GM12878 (cell line): ENCODE results near the gene MSH5. TPM values are rescaled to one million over a fixed set of nuclear protein-coding genes. Genes with fewer than 3 reads are reported as not detected.

Experiments
- ASH2L ChIP-seq: fragments of 300-600, 200-600 bp; sonication (generic); IDR thresholded peaks from 2 replicates; pipeline ENCODE4 v1.6.1; 2017; ENCODE audit warnings: low read depth, mild to moderate bottlenecking, borderline replicate concordance
- BACH1 ChIP-seq: fragments of 450-650 bp; IDR thresholded peaks from 2 replicates; pipeline ENCODE4 v1.6.1; 2017; ENCODE audit warnings: mild to moderate bottlenecking, borderline replicate concordance
- BMI1 ChIP-seq: fragments of 450-650 bp; IDR thresholded peaks from 2 replicates; pipeline ENCODE4 v1.6.1; 2016; ENCODE audit warnings: mild to moderate bottlenecking, moderate library complexity, borderline replicate concordance
- ETV6 ChIP-seq, 2 experiments: fragments of 450-650 bp in 1 of 2; IDR thresholded peaks in 1 of 2; conservative IDR thresholded peaks in 1 of 2; 2 replicates each; pipeline ENCODE4 v1.6.1; 2014; ENCODE audit warnings: antibody characterized with exemption in 1 of 2, borderline replicate concordance in 1 of 2, low read depth in 1 of 2, mild to moderate bottlenecking in 1 of 2, moderate library complexity in 1 of 2
- FOS ChIP-seq: IDR thresholded peaks from 3 replicates; pipeline ENCODE4 v1.6.1; 2011; ENCODE audit warnings: borderline replicate concordance; ENCODE audit not compliant: insufficient read length; ENCODE audit errors: extremely low read depth
- FOXK2 ChIP-seq: fragments of 450-650 bp; IDR thresholded peaks from 2 replicates; pipeline ENCODE4 v1.6.1; 2017; ENCODE audit warnings: mild to moderate bottlenecking, moderate library complexity
- FOXM1 ChIP-seq: IDR thresholded peaks from 2 replicates; pipeline ENCODE4 v1.6.1; 2012; ENCODE audit warnings: low read depth, mild to moderate bottlenecking, inconsistent platforms, low read length, moderate library complexity
- HDGF ChIP-seq: fragments of 450-650 bp; IDR thresholded peaks from 2 replicates; pipeline ENCODE4 v1.6.1; 2016; ENCODE audit warnings: antibody characterized with exemption
- IKZF2 ChIP-seq, 2 experiments: fragments of 450-650 bp; IDR thresholded peaks; 2 replicates each; pipeline ENCODE4 v1.6.1; 2017; ENCODE audit warnings: mild to moderate bottlenecking in 2 of 2, moderate library complexity in 2 of 2
- JUNB ChIP-seq: IDR thresholded peaks from 2 replicates; pipeline ENCODE4 v1.6.1; 2016; ENCODE audit warnings: antibody characterized with exemption, mild to moderate bottlenecking
- MEF2A ChIP-seq: IDR thresholded peaks from 2 replicates; pipeline ENCODE4 v1.6.1; 2011; ENCODE audit warnings: low read depth, mild to moderate bottlenecking, low read length, moderate library complexity; ENCODE audit not compliant: insufficient read depth
- NFIC ChIP-seq: IDR thresholded peaks from 2 replicates; pipeline ENCODE4 v1.6.1; 2012; ENCODE audit warnings: low read depth, mild to moderate bottlenecking, inconsistent platforms, low read length, moderate library complexity
- NRF1 ChIP-seq: conservative IDR thresholded peaks from 2 replicates; pipeline ENCODE4 v1.6.1; 2011; ENCODE audit warnings: mild to moderate bottlenecking, low read depth, low read length, improper control_type of control experiment
- POLR2AphosphoS2 ChIP-seq: IDR thresholded peaks from 2 replicates; pipeline ENCODE4 v1.6.1; 2011; ENCODE audit warnings: low read depth, mild to moderate bottlenecking, low read length, improper control_type of control experiment, moderate library complexity
- POU2F2 ChIP-seq: IDR thresholded peaks from 3 replicates; pipeline ENCODE4 v1.6.1; 2011; ENCODE audit warnings: low read depth, mild to moderate bottlenecking, low read length, borderline replicate concordance
- RBBP5 ChIP-seq: fragments of 200-600 bp; sonication (generic); conservative IDR thresholded peaks from 2 replicates; pipeline ENCODE4 v1.6.1; 2016
- RUNX3 ChIP-seq: IDR thresholded peaks from 2 replicates; pipeline ENCODE4 v1.6.1; 2012; ENCODE audit warnings: low read length, inconsistent platforms
- SMAD5 ChIP-seq: IDR thresholded peaks from 2 replicates; pipeline ENCODE4 v1.6.1; 2016; ENCODE audit warnings: antibody characterized with exemption, low read depth
- SMARCA5 ChIP-seq: fragments of 450-650 bp; IDR thresholded peaks from 2 replicates; pipeline ENCODE4 v1.6.1; 2017; ENCODE audit warnings: mild to moderate bottlenecking
- SMC3 ChIP-seq: IDR thresholded peaks from 2 replicates; pipeline ENCODE4 v1.6.1; 2011; ENCODE audit warnings: low read length, improper control_type of control experiment, borderline replicate concordance
- SREBF1 ChIP-seq: IDR thresholded peaks from 2 replicates; pipeline ENCODE4 v1.6.1; 2012; ENCODE audit warnings: mild to moderate bottlenecking, low read length
- SUPT20H ChIP-seq: IDR thresholded peaks from 2 replicates; pipeline ENCODE4 v1.6.1; 2011; ENCODE audit warnings: low read depth, mild to moderate bottlenecking, low read length, moderate library complexity, borderline replicate concordance; ENCODE audit not compliant: control insufficient read depth
- WRNIP1 ChIP-seq: IDR thresholded peaks from 2 replicates; pipeline ENCODE4 v1.6.1; 2011; ENCODE audit warnings: low read depth, low read length, improper control_type of control experiment, borderline replicate concordance
- polyA plus RNA-seq, 11 experiments: library from polyadenylated mRNA; depleted of rRNA in 4 of 11; unstranded in 6 of 11; stranded (reverse) in 5 of 11; fragments of >200 nt; fragmentation: Nextera tagmentation in 4 of 11; fragmentation: Illumina TruSeq in 1 of 11; extraction: Ambion mirVana in 4 of 11; extraction: Trizol in 1 of 11; gene quantifications; 1 replicate in 1 of 11; 2 replicates in 10 of 11; pipeline versions ENCODE4 v1.2.1 to v1.2.3, GENCODE V29; 2011 to 2016; ENCODE audit warnings: inconsistent platforms in 2 of 11, missing spikeins in 2 of 11, low read depth in 1 of 11
- total RNA-seq, 4 experiments: library from RNA; depleted of rRNA in 3 of 4; stranded (reverse); fragments of >200 nt in 3 of 4; fragmentation: Illumina TruSeq in 1 of 4; extraction: Trizol in 1 of 4; gene quantifications; 2 replicates each; pipeline versions ENCODE4 v1.2.1 to v1.2.3, GENCODE V29; 2013 to 2021
- TF ChIP-seq, protein P1 (sequence below): fragments of 450-650 bp; IDR thresholded peaks from 2 replicates; pipeline ENCODE4 v1.6.1; 2017; ENCODE audit warnings: mild to moderate bottlenecking, low read depth, inconsistent platforms; ENCODE audit not compliant: poor library complexity, severe bottlenecking
- TF ChIP-seq, protein P2 (sequence below), 3 experiments: IDR thresholded peaks in 2 of 3; conservative IDR thresholded peaks in 1 of 3; 2 replicates each; pipeline ENCODE4 v1.5.1; 2011; ENCODE audit warnings: low read depth in 3 of 3, low read length in 3 of 3, mild to moderate bottlenecking in 3 of 3, control low read depth in 2 of 3, moderate library complexity in 2 of 3, inconsistent platforms in 1 of 3, mixed read lengths in 1 of 3; ENCODE audit not compliant: control insufficient read depth in 2 of 3, insufficient read depth in 1 of 3; ENCODE audit errors: extremely low read depth in 1 of 3
- TF ChIP-seq, protein P3 (sequence below): IDR thresholded peaks from 2 replicates; pipeline ENCODE4 v1.6.1; 2012; ENCODE audit warnings: low read length, inconsistent platforms

Gene MSH5
- total and polyA plus RNA-seq, 10 of the 15 experiments (the other 5 are each of a cell fraction or from before 2014, with no cell fraction given), result 9.1 to 52.7 (median 30.0) TPM

DNA sequence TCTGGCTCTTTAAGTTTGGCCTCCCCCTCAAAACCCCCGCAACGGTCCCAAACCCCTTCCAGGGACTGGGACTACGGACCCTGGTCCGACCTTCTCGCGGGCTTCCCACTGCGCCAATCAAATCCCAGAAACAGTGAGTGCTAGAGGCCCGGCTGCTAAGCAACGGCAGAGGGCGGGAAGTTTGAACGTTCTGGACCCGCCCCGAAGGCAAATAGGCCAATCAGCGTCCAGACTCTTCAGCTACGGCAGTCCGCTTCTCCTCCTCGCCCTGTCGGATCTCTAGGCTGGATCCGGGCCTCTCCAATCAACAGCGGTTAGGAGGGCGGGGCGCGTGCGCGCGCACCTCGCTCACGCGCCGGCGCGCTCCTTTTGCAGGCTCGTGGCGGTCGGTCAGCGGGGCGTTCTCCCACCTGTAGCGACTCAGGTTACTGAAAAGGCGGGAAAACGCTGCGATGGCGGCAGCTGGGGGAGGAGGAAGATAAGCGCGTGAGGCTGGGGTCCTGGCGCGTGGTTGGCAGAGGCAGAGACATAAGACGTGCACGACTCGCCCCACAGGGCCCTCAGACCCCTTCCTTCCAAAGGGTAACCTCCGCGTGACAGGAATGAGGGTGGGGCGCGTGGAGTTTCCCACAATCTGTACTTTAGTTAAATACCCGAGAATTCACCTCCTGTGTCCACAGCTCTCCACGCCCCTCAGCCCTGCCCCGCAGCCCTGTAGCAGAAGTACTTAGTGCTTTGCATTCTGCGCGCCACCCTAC lies at the start of gene MSH5 (continued):
- TF ChIP-seq, protein P1, sequence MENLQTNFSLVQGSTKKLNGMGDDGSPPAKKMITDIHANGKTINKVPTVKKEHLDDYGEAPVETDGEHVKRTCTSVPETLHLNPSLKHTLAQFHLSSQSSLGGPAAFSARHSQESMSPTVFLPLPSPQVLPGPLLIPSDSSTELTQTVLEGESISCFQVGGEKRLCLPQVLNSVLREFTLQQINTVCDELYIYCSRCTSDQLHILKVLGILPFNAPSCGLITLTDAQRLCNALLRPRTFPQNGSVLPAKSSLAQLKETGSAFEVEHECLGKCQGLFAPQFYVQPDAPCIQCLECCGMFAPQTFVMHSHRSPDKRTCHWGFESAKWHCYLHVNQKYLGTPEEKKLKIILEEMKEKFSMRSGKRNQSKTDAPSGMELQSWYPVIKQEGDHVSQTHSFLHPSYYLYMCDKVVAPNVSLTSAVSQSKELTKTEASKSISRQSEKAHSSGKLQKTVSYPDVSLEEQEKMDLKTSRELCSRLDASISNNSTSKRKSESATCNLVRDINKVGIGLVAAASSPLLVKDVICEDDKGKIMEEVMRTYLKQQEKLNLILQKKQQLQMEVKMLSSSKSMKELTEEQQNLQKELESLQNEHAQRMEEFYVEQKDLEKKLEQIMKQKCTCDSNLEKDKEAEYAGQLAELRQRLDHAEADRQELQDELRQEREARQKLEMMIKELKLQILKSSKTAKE, result no peak
- TF ChIP-seq, protein P2, sequence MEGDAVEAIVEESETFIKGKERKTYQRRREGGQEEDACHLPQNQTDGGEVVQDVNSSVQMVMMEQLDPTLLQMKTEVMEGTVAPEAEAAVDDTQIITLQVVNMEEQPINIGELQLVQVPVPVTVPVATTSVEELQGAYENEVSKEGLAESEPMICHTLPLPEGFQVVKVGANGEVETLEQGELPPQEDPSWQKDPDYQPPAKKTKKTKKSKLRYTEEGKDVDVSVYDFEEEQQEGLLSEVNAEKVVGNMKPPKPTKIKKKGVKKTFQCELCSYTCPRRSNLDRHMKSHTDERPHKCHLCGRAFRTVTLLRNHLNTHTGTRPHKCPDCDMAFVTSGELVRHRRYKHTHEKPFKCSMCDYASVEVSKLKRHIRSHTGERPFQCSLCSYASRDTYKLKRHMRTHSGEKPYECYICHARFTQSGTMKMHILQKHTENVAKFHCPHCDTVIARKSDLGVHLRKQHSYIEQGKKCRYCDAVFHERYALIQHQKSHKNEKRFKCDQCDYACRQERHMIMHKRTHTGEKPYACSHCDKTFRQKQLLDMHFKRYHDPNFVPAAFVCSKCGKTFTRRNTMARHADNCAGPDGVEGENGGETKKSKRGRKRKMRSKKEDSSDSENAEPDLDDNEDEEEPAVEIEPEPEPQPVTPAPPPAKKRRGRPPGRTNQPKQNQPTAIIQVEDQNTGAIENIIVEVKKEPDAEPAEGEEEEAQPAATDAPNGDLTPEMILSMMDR (IDR thresholded peaks at IDR 0.05 in 2 of 3, conservative IDR thresholded peaks at IDR 0.05 in 1 of 3; ENCODE audit: control insufficient read depth in 2 of 3, extremely low read depth in 1 of 3, insufficient read depth in 1 of 3, low read depth in 3 of 3, low read length in 3 of 3), result no peak
- TF ChIP-seq MEF2A (no peak), SMAD5 (peak; percentile 8), SUPT20H (no peak), RBBP5 (no peak), SREBF1 (no peak), POU2F2 (0 out of 3 replicates have a peak, but pooled peaks have one; percentile 4), IKZF2 (IDR thresholded peaks at IDR 0.05) (peak; percentile 48 to 68; a peak in 2 of 4 replicates), FOXM1 (no peak), HDGF (no peak), SMARCA5 (no peak), POLR2AphosphoS2 (no peak), BMI1 (peak; percentile 87), FOXK2 (no peak), FOS (peak; percentile 56), SMC3 (no peak), WRNIP1 (no peak), ETV6 (conservative IDR thresholded peaks at IDR 0.05 in 1 of 2, IDR thresholded peaks at IDR 0.05 in 1 of 2; ENCODE audit: borderline replicate concordance in 1 of 2, low read depth in 1 of 2) (no peak), NFIC (no peak), BACH1 (peak; percentile 60; the same call in 1 of the 2 replicates), NRF1 (peak; percentile 71), ASH2L (no peak), JUNB (no peak; the same call in 1 of the 2 replicates), RUNX3 (no peak)
- TF ChIP-seq, protein P3, sequence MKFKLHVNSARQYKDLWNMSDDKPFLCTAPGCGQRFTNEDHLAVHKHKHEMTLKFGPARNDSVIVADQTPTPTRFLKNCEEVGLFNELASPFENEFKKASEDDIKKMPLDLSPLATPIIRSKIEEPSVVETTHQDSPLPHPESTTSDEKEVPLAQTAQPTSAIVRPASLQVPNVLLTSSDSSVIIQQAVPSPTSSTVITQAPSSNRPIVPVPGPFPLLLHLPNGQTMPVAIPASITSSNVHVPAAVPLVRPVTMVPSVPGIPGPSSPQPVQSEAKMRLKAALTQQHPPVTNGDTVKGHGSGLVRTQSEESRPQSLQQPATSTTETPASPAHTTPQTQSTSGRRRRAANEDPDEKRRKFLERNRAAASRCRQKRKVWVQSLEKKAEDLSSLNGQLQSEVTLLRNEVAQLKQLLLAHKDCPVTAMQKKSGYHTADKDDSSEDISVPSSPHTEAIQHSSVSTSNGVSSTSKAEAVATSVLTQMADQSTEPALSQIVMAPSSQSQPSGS, result no peak
